K562 (cell line): ENCODE data around the gene UBE2O. TPM values are rescaled to one million over a fixed set of nuclear protein-coding genes. Genes with fewer than 3 reads are reported as not detected.

Source experiments
- ATF1 ChIP-seq, 2 experiments: fragments of 450-650 bp in 1 of 2; IDR thresholded peaks; 2 replicates each; pipeline ENCODE4 v1.6.1; 2016; ENCODE audit warnings: missing compliant biosample characterization in 1 of 2, missing genetic modification characterization in 1 of 2
- BHLHE40 ChIP-seq: IDR thresholded peaks from 2 replicates; pipeline ENCODE4 v1.6.1; 2011; ENCODE audit warnings: low read length, improper control_type of control experiment
- CEBPB ChIP-seq: fragments of 450-650 bp; IDR thresholded peaks from 2 replicates; pipeline ENCODE4 v1.6.1; 2016; ENCODE audit warnings: missing genetic modification characterization, missing compliant biosample characterization
- CREB3 ChIP-seq: fragments of 450-650 bp; conservative IDR thresholded peaks from 2 replicates; pipeline ENCODE4 v1.6.1; 2016; ENCODE audit warnings: missing genetic modification characterization, low read depth, mild to moderate bottlenecking, missing compliant biosample characterization, moderate library complexity
- CTBP1 ChIP-seq: fragments of 450-650 bp; IDR thresholded peaks from 2 replicates; pipeline ENCODE4 v1.6.1; 2016; ENCODE audit warnings: borderline replicate concordance
- EP400 ChIP-seq: fragments of 450-650 bp; IDR thresholded peaks from 2 replicates; pipeline ENCODE4 v1.6.1; 2017; ENCODE audit warnings: antibody characterized with exemption, mild to moderate bottlenecking, moderate library complexity
- ETV1 ChIP-seq: fragments of 450-650 bp; conservative IDR thresholded peaks from 2 replicates; pipeline ENCODE4 v1.6.1; 2016; ENCODE audit warnings: missing genetic modification characterization, control low read depth, low read depth, missing compliant biosample characterization
- FOXM1 ChIP-seq, 2 experiments: fragments of 450-650 bp in 1 of 2; sonication (generic) in 1 of 2; formaldehyde crosslinking in 1 of 2; IDR thresholded peaks; 2 replicates each; pipeline versions ENCODE4 v1.6.1 to v1.9.0; 2017 to 2022; ENCODE audit warnings: low read depth in 2 of 2, mild to moderate bottlenecking in 2 of 2, missing genetic modification reagents in 1 of 2, moderate library complexity in 1 of 2
- HNRNPL ChIP-seq: fragments of 200-400 bp; formaldehyde crosslinking; IDR thresholded peaks from 2 replicates; pipeline ENCODE4 v1.6.1; 2017; ENCODE audit warnings: low read depth, mild to moderate bottlenecking, low read length
- KLF13 ChIP-seq: fragments of 450-650 bp; IDR thresholded peaks from 2 replicates; pipeline ENCODE4 v1.6.1; 2016; ENCODE audit warnings: missing genetic modification characterization, low read depth, mild to moderate bottlenecking, missing compliant biosample characterization, moderate library complexity, borderline replicate concordance
- LARP7 ChIP-seq: fragments of 450-650 bp; IDR thresholded peaks from 2 replicates; pipeline ENCODE4 v1.6.1; 2016
- MTA3 ChIP-seq: fragments of 450-650 bp; formaldehyde crosslinking; IDR thresholded peaks from 2 replicates; pipeline ENCODE4 v1.6.1; 2017; ENCODE audit warnings: mild to moderate bottlenecking, borderline replicate concordance
- NFE2 ChIP-seq: IDR thresholded peaks from 2 replicates; pipeline ENCODE4 v1.6.1; 2014; ENCODE audit warnings: antibody characterized with exemption, low read depth
- NKRF ChIP-seq: fragments of 450-650 bp; IDR thresholded peaks from 2 replicates; pipeline ENCODE4 v1.6.1; 2016; ENCODE audit warnings: borderline replicate concordance
- POLR2H ChIP-seq: IDR thresholded peaks from 2 replicates; pipeline ENCODE4 v1.6.1; 2016; ENCODE audit warnings: missing genetic modification characterization, low read depth, mild to moderate bottlenecking, control low read depth, missing compliant biosample characterization, moderate library complexity
- RCOR1 ChIP-seq, 2 experiments: IDR thresholded peaks; 2 replicates each; pipeline ENCODE4 v1.6.1; 2012; ENCODE audit warnings: low read depth in 2 of 2, low read length in 2 of 2, borderline replicate concordance in 1 of 2, improper control_type of control experiment in 1 of 2
- RHOXF2B ChIP-seq: fragments of 250-450 bp; sonication (Bioruptor Pico); conservative IDR thresholded peaks from 2 replicates; pipeline ENCODE4 v1.5.1; 2021
- TBP ChIP-seq: optimal IDR thresholded peaks from 2 replicates; pipeline ENCODE3; 2011; ENCODE audit warnings: low read depth, low read length, improper control_type of control experiment
- THAP12 ChIP-seq: fragments of 250-450 bp; sonication (Bioruptor Pico); IDR thresholded peaks from 2 replicates; pipeline ENCODE4 v1.9.0; 2021; ENCODE audit warnings: mild to moderate bottlenecking, inconsistent platforms
- TOE1 ChIP-seq, 2 experiments: fragments of 450-650 bp in 1 of 2; sonication (generic) in 1 of 2; formaldehyde crosslinking in 1 of 2; IDR thresholded peaks; 2 replicates each; pipeline versions ENCODE4 v1.7.1 to v1.8.0; 2016 to 2022; ENCODE audit warnings: borderline replicate concordance in 2 of 2, mild to moderate bottlenecking in 2 of 2, antibody characterized with exemption in 1 of 2, inconsistent platforms in 1 of 2, low read depth in 1 of 2, missing genetic modification reagents in 1 of 2, moderate library complexity in 1 of 2
- TRIM28 ChIP-seq: fragments of 450-650 bp; IDR thresholded peaks from 2 replicates; pipeline ENCODE4 v1.6.1; 2017
- ZNF263 ChIP-seq: sonication (generic); formaldehyde crosslinking; IDR thresholded peaks from 2 replicates; pipeline ENCODE4 v1.8.0; 2022; ENCODE audit warnings: mild to moderate bottlenecking, missing genetic modification reagents, borderline replicate concordance
- polyA plus RNA-seq, 8 experiments: library from polyadenylated mRNA; depleted of rRNA in 4 of 8; stranded (reverse) in 5 of 8; unstranded in 3 of 8; fragments of >200 nt; fragmentation: Nextera tagmentation in 2 of 8; fragmentation: Illumina TruSeq in 1 of 8; extraction: Ambion mirVana in 2 of 8; extraction: Trizol in 1 of 8; gene quantifications; 2 replicates each; pipeline versions ENCODE4 v1.2.1 to v1.2.3, GENCODE V29; 2011 to 2014; ENCODE audit warnings: inconsistent platforms in 1 of 8, missing spikeins in 1 of 8
- total RNA-seq, 7 experiments: library from RNA; depleted of rRNA in 6 of 7; stranded (reverse); fragments of >200 nt in 6 of 7; fragmentation: Illumina TruSeq in 2 of 7; extraction: Trizol in 2 of 7; gene quantifications; 2 replicates each; pipeline versions ENCODE4 v1.2.1 to v1.2.3, GENCODE V29; 2011 to 2021; ENCODE audit warnings: low replicate concordance in 1 of 7

UBE2O gene
- total and polyA plus RNA-seq, 9 of the 15 experiments (the other 6 are each of a cell fraction or from before 2014, with no cell fraction given) = 1.6 to 39.7 (median 13.3) TPM

- TF ChIP-seq TOE1 (IDR thresholded peaks at IDR 0.05; ENCODE audit: borderline replicate concordance) (peak; percentile 85), TOE1 (CRISPR knock-in tag; IDR thresholded peaks at IDR 0.05; ENCODE audit: borderline replicate concordance, low read depth) (no peak), ZNF263 (CRISPR knock-in tag) (0 out of 2 replicates have a peak, but pooled peaks have one; percentile 55), MTA3 (peak; percentile 92), LARP7 (no peak), RCOR1 (IDR thresholded peaks at IDR 0.05; ENCODE audit: borderline replicate concordance in 1 of 2, low read depth in 2 of 2, low read length in 2 of 2) (peak in 1 of 2 experiments; percentile 8; a peak in 1 of 4 replicates), CREB3 (tag) (peak; percentile 94), NKRF (0 out of 2 replicates have a peak, but pooled peaks have one; percentile 20), CEBPB (no peak), HNRNPL (peak; percentile 81), CTBP1 (peak; percentile 91), BHLHE40 (peak; percentile 62), ETV1 (peak; percentile 55; the same call in 1 of the 2 replicates), EP400 (peak; percentile 94), TBP (peak; percentile 89), THAP12 (CRISPR knock-in tag) (peak; percentile 100), NFE2 (no peak), ATF1 (CRISPR knock-in tag; IDR thresholded peaks at IDR 0.05) (no peak; the same call in 1 of the 2 replicates), ATF1 (tag; IDR thresholded peaks at IDR 0.05) (peak; percentile 87), TRIM28 (no peak), POLR2H (tag) (peak; percentile 76; the same call in 1 of the 2 replicates), RHOXF2B (CRISPR knock-in tag) (no peak), FOXM1 (IDR thresholded peaks at IDR 0.05; ENCODE audit: low read depth) (peak; percentile 58; the same call in 1 of the 2 replicates), FOXM1 (CRISPR knock-in tag; IDR thresholded peaks at IDR 0.05; ENCODE audit: low read depth) (0 out of 2 replicates have a peak, but pooled peaks have one; percentile 45), KLF13 (tag) (peak; percentile 96)
These were observed 99.2 kb downstream of the UBE2O start, which contains the start of gene PRPSAP1 (continued) for GRCh38 chr17:76353599-76354316.
